Coronary artery (tissue), 2 donors: Measurements from ENCODE around the gene TRRAP.

Source experiments
- DNase-seq: peaks from one replicate; pipeline ENCODE4 v3.0.0-alpha.2; 2017; ENCODE audit warnings: low spot score
- H3K27ac ChIP-seq, 2 donors: fragments of 200-600 bp; sonication (generic); one replicate each; pipeline ENCODE4 v1.5.1; 2016 to 2019
- H3K4me3 ChIP-seq: fragments of 200-600 bp; sonication (generic); 2 replicates; pipeline ENCODE4 v1.5.1; 2016; ENCODE audit warnings: mild to moderate bottlenecking, moderate library complexity
- TF ChIP-seq, protein P1 (sequence below): fragments of 200-600 bp; sonication (generic); IDR thresholded peaks from one replicate; pipeline ENCODE4 v1.5.1; 2019; ENCODE audit warnings: antibody characterized with exemption

Gene TRRAP

DNA sequence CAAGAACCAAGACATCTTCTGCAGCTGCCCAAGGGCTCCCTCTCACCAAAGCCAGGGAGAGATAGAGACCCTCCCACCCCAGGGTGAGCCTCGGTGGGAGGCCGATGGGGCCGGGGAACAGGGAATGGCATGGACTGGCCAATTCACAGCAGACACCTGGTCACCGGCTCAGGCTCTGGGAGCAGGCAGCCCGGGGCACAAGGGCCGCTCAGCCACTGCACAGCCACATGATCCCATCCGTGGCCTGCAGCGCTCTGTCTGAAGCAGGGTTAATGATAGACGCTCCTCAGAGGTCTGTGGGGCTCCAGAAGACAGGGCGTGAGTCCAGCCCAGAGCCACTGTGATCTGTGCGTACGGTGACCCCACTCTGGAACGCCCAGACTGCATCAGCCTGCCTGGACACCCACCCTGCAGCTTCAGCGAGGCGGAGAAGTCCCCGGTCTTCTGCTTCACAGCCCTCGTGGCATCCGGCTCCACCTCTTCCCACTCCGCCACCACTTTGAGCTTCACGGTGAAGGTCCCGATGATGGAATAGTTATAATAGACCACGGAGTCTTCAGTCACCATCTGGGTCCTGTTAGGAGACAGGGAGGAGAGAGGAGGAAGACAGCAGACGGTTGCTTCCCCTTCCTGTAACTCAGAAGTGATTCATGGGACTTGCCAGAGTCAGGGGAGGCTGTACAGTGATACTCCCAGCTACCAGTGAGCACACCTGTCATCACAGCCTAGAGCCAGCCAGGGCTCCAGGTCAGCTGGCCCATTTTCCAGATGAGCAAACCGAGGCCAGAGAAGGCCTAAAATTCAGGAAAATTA is 22.5 kb upstream of the TRRAP start:
- H3K4me3 ChIP-seq = no peak overlapping the region
- no peak for DNase-seq
- TF ChIP-seq, protein P1, sequence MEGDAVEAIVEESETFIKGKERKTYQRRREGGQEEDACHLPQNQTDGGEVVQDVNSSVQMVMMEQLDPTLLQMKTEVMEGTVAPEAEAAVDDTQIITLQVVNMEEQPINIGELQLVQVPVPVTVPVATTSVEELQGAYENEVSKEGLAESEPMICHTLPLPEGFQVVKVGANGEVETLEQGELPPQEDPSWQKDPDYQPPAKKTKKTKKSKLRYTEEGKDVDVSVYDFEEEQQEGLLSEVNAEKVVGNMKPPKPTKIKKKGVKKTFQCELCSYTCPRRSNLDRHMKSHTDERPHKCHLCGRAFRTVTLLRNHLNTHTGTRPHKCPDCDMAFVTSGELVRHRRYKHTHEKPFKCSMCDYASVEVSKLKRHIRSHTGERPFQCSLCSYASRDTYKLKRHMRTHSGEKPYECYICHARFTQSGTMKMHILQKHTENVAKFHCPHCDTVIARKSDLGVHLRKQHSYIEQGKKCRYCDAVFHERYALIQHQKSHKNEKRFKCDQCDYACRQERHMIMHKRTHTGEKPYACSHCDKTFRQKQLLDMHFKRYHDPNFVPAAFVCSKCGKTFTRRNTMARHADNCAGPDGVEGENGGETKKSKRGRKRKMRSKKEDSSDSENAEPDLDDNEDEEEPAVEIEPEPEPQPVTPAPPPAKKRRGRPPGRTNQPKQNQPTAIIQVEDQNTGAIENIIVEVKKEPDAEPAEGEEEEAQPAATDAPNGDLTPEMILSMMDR = no peak
- no peak overlapping the region for H3K27ac ChIP-seq

DNA sequence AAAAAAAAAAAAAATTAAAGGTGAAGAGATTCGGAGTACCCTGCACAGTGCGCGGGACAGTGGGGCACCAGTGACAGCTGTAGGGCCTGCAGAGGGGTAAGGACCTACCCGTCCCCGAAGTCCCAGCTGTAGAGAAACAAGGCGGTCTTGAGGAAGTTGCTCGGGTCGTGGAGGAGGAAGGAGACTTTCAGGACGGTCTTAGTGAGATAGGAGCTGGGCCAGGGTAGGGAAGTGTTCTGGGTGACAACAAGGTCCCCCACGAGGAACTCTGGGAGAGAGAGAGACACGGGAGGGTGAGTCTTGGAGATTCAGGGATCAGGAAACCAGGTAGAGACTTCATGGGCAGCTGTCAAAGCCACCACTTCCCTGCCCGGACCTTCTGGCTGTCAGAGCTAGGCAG is 18.3 kb upstream of the TRRAP start:
- H3K4me3 ChIP-seq = no peak overlapping the region
- H3K27ac ChIP-seq = no peak overlapping the region
- DNase-seq = no peak
- TF ChIP-seq, protein P1 = no peak

DNA sequence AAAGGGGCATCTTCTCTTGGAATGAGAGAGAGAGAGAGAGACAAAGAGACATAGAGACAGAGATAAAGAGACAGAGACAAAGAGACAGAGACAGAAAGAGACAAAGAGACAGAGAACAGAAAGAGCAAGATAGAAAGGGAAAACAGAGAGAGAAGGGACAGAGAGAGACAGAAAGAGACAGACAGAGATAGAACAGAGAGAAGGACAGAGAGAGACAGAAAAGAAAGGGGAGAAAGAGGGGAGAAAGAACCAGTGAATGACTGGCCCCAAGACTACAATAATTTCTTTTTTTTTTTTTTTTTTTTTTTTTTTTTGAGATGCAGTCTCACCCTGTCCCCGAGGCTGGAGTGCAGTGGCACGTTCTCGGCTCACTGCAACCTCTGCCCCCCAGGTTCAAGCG is 16.1 kb upstream of the TRRAP start:
- no peak for DNase-seq
- Histone ChIP-seq H3K27ac (no peak overlapping the region), H3K4me3 (no peak overlapping the region)
- TF ChIP-seq, protein P1 = no peak

DNA sequence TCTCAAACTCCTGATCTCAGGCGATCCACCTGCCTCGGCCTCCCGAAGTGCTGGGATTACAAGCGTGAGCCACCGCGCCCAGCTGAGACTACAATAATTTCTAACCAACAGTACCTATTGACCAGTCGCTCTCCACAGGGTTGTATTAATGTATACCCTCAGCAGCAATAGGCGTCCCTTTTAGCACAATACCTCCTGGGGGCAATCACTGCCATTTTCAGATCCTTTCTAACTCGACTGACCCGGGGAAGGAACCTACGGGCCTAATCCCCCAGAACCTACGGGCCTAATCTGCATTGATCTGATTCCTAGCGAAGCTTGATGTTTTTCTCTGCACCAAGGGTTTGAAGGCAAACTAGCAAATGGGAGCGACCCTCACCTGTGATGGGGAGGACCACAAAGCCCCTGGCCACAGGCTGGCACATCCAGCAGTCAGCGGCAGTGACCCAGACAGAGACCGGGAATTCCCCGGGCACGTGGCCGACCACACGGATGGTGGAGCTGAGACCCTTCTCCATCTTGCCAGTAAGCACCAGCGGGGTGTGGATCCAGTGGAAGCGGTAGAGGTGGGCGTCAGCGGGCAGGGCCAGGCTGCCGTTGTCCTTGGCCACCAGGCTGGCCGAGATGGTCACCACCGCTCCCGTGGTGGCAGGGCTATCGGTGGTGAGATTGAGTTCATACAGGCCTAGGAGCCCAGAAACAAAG is 15.5 kb upstream of the TRRAP start:
- Histone ChIP-seq H3K27ac (no peak overlapping the region), H3K4me3 (no peak overlapping the region)
- DNase-seq = no peak
- TF ChIP-seq, protein P1 = no peak

DNA sequence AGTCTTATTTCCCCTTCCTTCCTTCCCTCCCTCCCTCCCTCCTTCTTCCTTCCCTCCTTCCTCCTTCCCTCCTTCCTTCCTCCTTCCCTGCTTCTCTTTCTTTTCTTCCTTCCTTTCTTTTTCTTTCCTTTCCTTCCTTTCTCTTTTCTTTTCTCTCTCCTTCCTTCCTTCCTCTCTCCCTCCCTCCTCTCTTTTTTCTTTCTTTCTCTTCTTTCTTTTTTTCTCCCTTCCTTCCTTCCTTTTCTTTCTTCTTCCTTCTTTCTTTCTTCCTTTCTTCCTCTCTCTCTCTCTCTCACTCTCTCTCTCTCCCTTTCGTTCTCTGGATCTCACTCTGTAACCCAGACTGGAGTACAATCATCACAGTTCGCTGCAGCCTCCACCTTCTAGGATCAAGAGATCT is 14.7 kb upstream of the TRRAP start:
- Histone ChIP-seq H3K4me3 (no peak overlapping the region), H3K27ac (no peak overlapping the region)
- DNase-seq = no peak
- TF ChIP-seq, protein P1 = no peak

DNA sequence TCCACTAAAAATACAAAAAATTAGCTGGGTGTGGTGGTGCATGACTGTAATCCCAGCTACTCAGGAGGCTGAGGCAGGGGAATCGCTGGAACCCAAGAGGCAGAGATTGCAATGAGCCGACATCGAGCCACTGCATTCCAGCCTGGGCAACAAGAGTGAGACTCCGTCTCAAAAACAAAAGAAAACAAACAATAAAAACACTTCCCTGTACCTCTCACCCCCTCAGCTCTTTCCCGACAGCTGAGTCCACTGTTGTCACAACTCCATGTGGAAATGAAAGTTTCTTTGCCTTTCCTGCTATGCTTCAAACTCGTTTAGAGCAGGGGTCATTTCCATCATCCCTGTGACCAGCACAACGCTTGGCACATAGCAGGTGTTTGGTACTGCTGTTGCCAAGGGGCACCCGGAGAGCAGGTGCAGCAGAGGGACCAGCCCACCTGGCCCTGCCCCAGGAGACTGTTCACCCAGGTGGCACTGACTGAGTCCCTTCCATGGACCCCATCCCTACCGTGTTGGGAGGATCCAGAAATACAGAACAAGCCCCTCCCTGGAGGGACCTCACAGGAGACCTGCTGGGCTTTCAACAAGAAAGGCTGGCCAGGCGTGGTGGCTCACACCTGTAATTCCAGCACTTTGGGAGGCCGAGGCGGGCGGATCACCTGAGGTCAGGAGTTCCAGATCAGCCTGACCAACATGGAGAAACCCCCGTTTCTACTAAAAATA is 13.4 kb upstream of the TRRAP start:
- no peak for DNase-seq
- TF ChIP-seq, protein P1 = no peak
- no peak overlapping the region for H3K4me3 ChIP-seq
- peak overlapping the region; percentile 11 to 86 for H3K27ac ChIP-seq
